HEK293 (cell line): ENCODE results near the gene ILK.

Source experiments
- CTCF ChIA-PET: fragments of 350-600 bp; formaldehyde crosslinking; extraction: SDS; loops from one replicate; lab custom pipeline; 2021; ENCODE audit warnings: antibody characterized with exemption; lab: Yijun Ruan, JAX
- POLR2A ChIA-PET: fragments of 300-600 bp; formaldehyde crosslinking; extraction: SDS; loops from one replicate; lab custom pipeline; 2020; ENCODE audit warnings: antibody characterized with exemption, inconsistent platforms; lab: Yijun Ruan, JAX
- H3K27ac ChIP-seq: fragments of 200-500 bp; sonication (Bioruptor generic); 2 replicates; pipeline ENCODE4 v1.5.1; 2014; ENCODE audit warnings: low read depth, low read length, control low read depth, inconsistent platforms; ENCODE audit errors: extremely low read depth
- H3K36me3 ChIP-seq, 2 experiments: fragments of 200-500 bp in 1 of 2; sonication (Bioruptor generic) in 1 of 2; 1 replicate in 1 of 2; 2 replicates in 1 of 2; pipeline ENCODE4 v1.5.1; 2014 to 2017; ENCODE audit warnings: inconsistent platforms in 2 of 2, low read length in 2 of 2; ENCODE audit not compliant: control insufficient read depth in 2 of 2, insufficient read depth in 1 of 2
- H3K4me1 ChIP-seq: fragments of 200-500 bp; sonication (Bioruptor generic); 2 replicates; pipeline ENCODE4 v1.5.1; 2014; ENCODE audit warnings: mild to moderate bottlenecking, low read length, inconsistent platforms; ENCODE audit not compliant: control insufficient read depth, insufficient read depth
- H3K4me3 ChIP-seq: 2 replicates; pipeline ENCODE4 v1.5.1; 2011; ENCODE audit warnings: low read depth, mild to moderate bottlenecking, control low read depth, low read length, moderate library complexity
- H3K9me3 ChIP-seq: fragments of 200-500 bp; sonication (Bioruptor generic); 2 replicates; pipeline ENCODE4 v1.5.1; 2014; ENCODE audit warnings: low read depth, low read length, inconsistent platforms; ENCODE audit not compliant: control insufficient read depth, insufficient read depth
- BCL6B ChIP-seq: fragments of 450-650 bp; formaldehyde crosslinking; IDR thresholded peaks from 2 replicates; pipeline ENCODE4 v1.5.1; 2017; ENCODE audit warnings: missing biosample characterization, missing genetic modification characterization
- KLF17 ChIP-seq: fragments of 450-650 bp; formaldehyde crosslinking; IDR thresholded peaks from 2 replicates; pipeline ENCODE4 v1.5.1; 2016; ENCODE audit warnings: missing biosample characterization, missing genetic modification characterization
- SCRT2 ChIP-seq: fragments of 450-650 bp; formaldehyde crosslinking; IDR thresholded peaks from 2 replicates; pipeline ENCODE4 v1.5.1; 2016; ENCODE audit warnings: missing biosample characterization, missing genetic modification characterization
- ZBTB49 ChIP-seq: fragments of 450-650 bp; formaldehyde crosslinking; IDR thresholded peaks from 2 replicates; pipeline ENCODE4 v1.5.1; 2016; ENCODE audit warnings: missing biosample characterization, missing genetic modification characterization, low read depth
- ZNF175 ChIP-seq: fragments of 450-650 bp; formaldehyde crosslinking; IDR thresholded peaks from 2 replicates; pipeline ENCODE4 v1.5.1; 2016; ENCODE audit warnings: missing biosample characterization, missing genetic modification characterization
- ZNF529 ChIP-seq: fragments of 450-650 bp; formaldehyde crosslinking; IDR thresholded peaks from 2 replicates; pipeline ENCODE4 v1.5.1; 2017; ENCODE audit warnings: missing genetic modification characterization, missing biosample characterization; ENCODE audit not compliant: insufficient replicate concordance
- ZNF561 ChIP-seq: fragments of 450-650 bp; IDR thresholded peaks from 2 replicates; pipeline ENCODE4 v1.5.1; 2018; ENCODE audit warnings: missing biosample characterization, missing genetic modification characterization, borderline replicate concordance
- ZNF580 ChIP-seq: fragments of 450-650 bp; formaldehyde crosslinking; IDR thresholded peaks from 2 replicates; pipeline ENCODE4 v1.5.1; 2016; ENCODE audit warnings: missing biosample characterization, missing genetic modification characterization
- ZNF664 ChIP-seq: fragments of 450-650 bp; formaldehyde crosslinking; IDR thresholded peaks from 2 replicates; pipeline ENCODE4 v1.5.1; 2016; ENCODE audit warnings: missing biosample characterization, missing genetic modification characterization
- ZNF776 ChIP-seq: fragments of 450-650 bp; formaldehyde crosslinking; IDR thresholded peaks from 2 replicates; pipeline ENCODE4 v1.5.0; 2017; ENCODE audit warnings: missing biosample characterization, missing genetic modification characterization, borderline replicate concordance
- TF ChIP-seq, protein P1 (sequence below): fragments of 450-650 bp; formaldehyde crosslinking; conservative IDR thresholded peaks from 2 replicates; pipeline ENCODE4 v1.5.1; 2016; ENCODE audit warnings: low read depth, missing biosample characterization, missing genetic modification characterization

The ILK gene

DNA sequence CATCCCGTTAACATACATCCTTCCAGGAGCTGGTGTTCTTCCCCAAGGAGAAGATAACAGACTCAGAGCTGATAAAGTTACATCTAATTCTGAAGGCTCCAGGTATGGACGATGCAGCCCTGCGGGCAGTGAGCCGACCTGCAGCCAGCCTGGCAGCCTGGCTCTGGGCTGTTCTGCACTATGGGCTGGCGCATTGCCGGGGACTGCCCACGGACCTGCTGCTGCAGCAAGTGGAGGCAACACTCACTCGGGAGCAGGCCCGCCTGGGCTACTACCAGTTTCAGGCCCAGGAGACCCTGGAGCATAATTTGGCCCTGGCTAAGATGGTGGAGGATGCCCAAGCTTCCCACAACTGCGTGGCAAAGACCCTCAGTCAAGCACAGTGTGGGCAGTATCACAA, 39.9 kb upstream of the ILK start (continued):
- TF ChIP-seq BCL6B (tag by site-specific recombination) (no peak), ZNF561 (tag by site-specific recombination) (no peak), ZNF529 (tag by site-specific recombination) (no peak), ZNF175 (tag by site-specific recombination) (no peak), SCRT2 (tag by site-specific recombination) (no peak), ZNF776 (tag by site-specific recombination) (no peak)
- TF ChIP-seq, protein P1, sequence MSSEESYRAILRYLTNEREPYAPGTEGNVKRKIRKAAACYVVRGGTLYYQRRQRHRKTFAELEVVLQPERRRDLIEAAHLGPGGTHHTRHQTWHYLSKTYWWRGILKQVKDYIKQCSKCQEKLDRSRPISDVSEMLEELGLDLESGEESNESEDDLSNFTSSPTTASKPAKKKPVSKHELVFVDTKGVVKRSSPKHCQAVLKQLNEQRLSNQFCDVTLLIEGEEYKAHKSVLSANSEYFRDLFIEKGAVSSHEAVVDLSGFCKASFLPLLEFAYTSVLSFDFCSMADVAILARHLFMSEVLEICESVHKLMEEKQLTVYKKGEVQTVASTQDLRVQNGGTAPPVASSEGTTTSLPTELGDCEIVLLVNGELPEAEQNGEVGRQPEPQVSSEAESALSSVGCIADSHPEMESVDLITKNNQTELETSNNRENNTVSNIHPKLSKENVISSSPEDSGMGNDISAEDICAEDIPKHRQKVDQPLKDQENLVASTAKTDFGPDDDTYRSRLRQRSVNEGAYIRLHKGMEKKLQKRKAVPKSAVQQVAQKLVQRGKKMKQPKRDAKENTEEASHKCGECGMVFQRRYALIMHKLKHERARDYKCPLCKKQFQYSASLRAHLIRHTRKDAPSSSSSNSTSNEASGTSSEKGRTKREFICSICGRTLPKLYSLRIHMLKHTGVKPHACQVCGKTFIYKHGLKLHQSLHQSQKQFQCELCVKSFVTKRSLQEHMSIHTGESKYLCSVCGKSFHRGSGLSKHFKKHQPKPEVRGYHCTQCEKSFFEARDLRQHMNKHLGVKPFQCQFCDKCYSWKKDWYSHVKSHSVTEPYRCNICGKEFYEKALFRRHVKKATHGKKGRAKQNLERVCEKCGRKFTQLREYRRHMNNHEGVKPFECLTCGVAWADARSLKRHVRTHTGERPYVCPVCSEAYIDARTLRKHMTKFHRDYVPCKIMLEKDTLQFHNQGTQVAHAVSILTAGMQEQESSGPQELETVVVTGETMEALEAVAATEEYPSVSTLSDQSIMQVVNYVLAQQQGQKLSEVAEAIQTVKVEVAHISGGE (tag by site-specific recombination): no peak

GRCh38 chr11:6565325-6565724, 38.2 kb upstream of the ILK start:
- Histone ChIP-seq H3K36me3 (no peaks in the 10 kb centered on the region), H3K4me1 (no peaks in the 10 kb centered on the region), H3K4me3 (no peak overlapping the region), H3K27ac (no peak overlapping the region), H3K9me3 (no peaks in the 10 kb centered on the region)
- POLR2A ChIA-PET: no interaction called here
- CTCF ChIA-PET: no interaction called here
- TF ChIP-seq ZNF580 (tag by site-specific recombination) (no peak), ZNF664 (tag by site-specific recombination) (peak; percentile 58; the same call in 1 of the 2 replicates)

GRCh38 chr11:6565988-6566703, 37.4 kb upstream of the ILK start:
- POLR2A ChIA-PET: interaction anchor here (0.6 kb wide), 1 partner anchor 46 kb away, joined by 5 read pairs; the partner anchor contains the start of gene TAF10
- H3K4me3 ChIP-seq: no peak overlapping the region
- no peaks in the 10 kb centered on the region for H3K9me3 ChIP-seq
- H3K27ac ChIP-seq: no peak overlapping the region
- CTCF ChIA-PET: no interaction called here
- H3K4me1 ChIP-seq: no peaks in the 10 kb centered on the region
- TF ChIP-seq KLF17 (tag by site-specific recombination): no peak
- peaks cover 0 to 3% of the 10 kb centered on the region in 2 experiments; a peak in 1 of 3 replicates for H3K36me3 ChIP-seq

GRCh38 chr11:6566704-6567370, 36.7 kb upstream of the ILK start:
- ChIA-PET CTCF (no interaction called here), POLR2A (no interaction called here)
- H3K9me3 ChIP-seq: no peaks in the 10 kb centered on the region
- no peaks in the 10 kb centered on the region for H3K4me1 ChIP-seq
- H3K4me3 ChIP-seq: no peak overlapping the region
- TF ChIP-seq ZBTB49 (tag by site-specific recombination): no peak
- H3K36me3 ChIP-seq: peaks cover 0 to 3% of the 10 kb centered on the region in 2 experiments; a peak in 1 of 3 replicates
- H3K27ac ChIP-seq: no peak overlapping the region
